ENCODE results near the gene AMPH.

DNA sequence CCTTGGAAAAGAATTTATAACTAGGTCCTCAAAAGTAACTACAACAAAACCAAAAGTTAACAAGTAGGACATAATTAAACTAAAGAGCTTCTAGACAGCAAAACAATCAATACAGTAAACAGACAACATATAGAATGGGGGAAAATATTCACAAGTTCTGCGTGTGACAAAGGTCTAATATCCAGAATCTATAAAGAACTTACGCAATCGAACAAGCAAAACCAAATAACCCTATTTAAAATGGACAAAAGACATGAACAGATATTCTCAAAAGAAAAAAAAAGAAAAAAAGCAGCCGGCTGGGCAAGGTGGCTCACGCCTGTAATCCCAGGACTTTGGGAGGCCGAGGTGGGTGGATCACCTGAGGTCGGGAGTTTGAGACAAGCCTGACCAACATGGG is 33.8 kb upstream of the AMPH start:
- TF ChIP-seq, protein P1, sequence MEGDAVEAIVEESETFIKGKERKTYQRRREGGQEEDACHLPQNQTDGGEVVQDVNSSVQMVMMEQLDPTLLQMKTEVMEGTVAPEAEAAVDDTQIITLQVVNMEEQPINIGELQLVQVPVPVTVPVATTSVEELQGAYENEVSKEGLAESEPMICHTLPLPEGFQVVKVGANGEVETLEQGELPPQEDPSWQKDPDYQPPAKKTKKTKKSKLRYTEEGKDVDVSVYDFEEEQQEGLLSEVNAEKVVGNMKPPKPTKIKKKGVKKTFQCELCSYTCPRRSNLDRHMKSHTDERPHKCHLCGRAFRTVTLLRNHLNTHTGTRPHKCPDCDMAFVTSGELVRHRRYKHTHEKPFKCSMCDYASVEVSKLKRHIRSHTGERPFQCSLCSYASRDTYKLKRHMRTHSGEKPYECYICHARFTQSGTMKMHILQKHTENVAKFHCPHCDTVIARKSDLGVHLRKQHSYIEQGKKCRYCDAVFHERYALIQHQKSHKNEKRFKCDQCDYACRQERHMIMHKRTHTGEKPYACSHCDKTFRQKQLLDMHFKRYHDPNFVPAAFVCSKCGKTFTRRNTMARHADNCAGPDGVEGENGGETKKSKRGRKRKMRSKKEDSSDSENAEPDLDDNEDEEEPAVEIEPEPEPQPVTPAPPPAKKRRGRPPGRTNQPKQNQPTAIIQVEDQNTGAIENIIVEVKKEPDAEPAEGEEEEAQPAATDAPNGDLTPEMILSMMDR (IDR thresholded peaks at IDR 0.05; ENCODE audit: insufficient read depth, low read length, poor library complexity, severe bottlenecking): no peak
- TF ChIP-seq EZH2phosphoT487 (conservative IDR thresholded peaks at IDR 0.05; ENCODE audit: low read length): no peak

All from SU-DHL-6 (cell line).